Measurements from ENCODE around the gene LRIG1. TPM values are rescaled to one million over a fixed set of nuclear protein-coding genes. Genes with fewer than 3 reads are reported as not detected.

LRIG1 gene
- total RNA-seq, 1 experiment from 2014 or later: 24.1 TPM

GRCh38 chr3:66372681-66373350, 128.0 kb downstream of the LRIG1 start:
- intact Hi-C loops (cut with micrococcal nuclease; ENCODE audit: unreplicated experiment): no loop called here
- no TSS peak for BruUV-seq (replicated peaks)
- DNase-seq (ENCODE audit: low spot score): peak; percentile 4
- no peaks in the 10 kb centered on the region for H3K9me3 ChIP-seq (ENCODE audit: low read depth, low read length, poor library complexity, severe bottlenecking)
- no peak overlapping the region for H3K27ac ChIP-seq (ENCODE audit: low read depth, low read length, poor library complexity, severe bottlenecking)
- TF ChIP-seq CTCF (conservative IDR thresholded peaks at IDR 0.05; ENCODE audit: low read depth, low read length): peak; percentile 45
- no peak for TF ChIP-seq EZH2 (IDR thresholded peaks at IDR 0.05; ENCODE audit: borderline replicate concordance, low read depth, low read length, poor library complexity, severe bottlenecking)
- CTCF ChIA-PET: interaction anchor here (0.5 kb wide), 1 partner anchor 10 kb away, joined by 4 read pairs; no protein-coding TSS in a partner anchor
- H3K36me3 ChIP-seq (ENCODE audit: insufficient read depth, low read length, poor library complexity, severe bottlenecking): peaks cover 3% of the 10 kb centered on the region
- no peaks in the 10 kb centered on the region for H3K27me3 ChIP-seq (replicated peaks; ENCODE audit: insufficient read depth, low read depth, low read length, poor library complexity)
- H3K4me1 ChIP-seq (ENCODE audit: insufficient read depth, low read length, poor library complexity, severe bottlenecking): no peaks in the 10 kb centered on the region
- no peak overlapping the region for H3K4me3 ChIP-seq (ENCODE audit: low read depth, low read length, poor library complexity, severe bottlenecking)
- POLR2A ChIA-PET (ENCODE audit: low non-redundant PET): no interaction called here

DNA sequence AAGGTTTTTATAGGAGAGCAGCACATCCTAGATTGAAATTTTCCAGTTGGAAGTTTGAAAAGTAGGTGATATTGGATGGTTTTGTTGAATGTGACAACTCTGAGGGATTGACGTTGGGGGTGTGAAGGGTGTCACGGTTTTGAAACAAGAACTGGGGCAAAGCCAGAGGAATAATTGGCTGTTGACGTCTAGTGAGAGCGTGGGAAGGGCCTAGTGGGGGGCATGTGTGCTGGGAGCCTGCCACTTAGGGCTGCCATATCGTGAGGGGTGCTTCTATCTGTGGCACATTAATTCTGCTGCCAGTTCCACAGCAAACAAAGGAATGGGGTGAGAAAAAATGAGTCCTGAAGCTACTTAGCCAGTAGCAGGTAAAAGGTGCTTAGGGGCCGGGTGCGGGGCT, 129.4 kb downstream of the LRIG1 start:
- Histone ChIP-seq H3K9me3 (ENCODE audit: low read depth, low read length, poor library complexity, severe bottlenecking) (no peaks in the 10 kb centered on the region), H3K4me3 (ENCODE audit: low read depth, low read length, poor library complexity, severe bottlenecking) (no peak overlapping the region), H3K36me3 (ENCODE audit: insufficient read depth, low read length, poor library complexity, severe bottlenecking) (no peaks in the 10 kb centered on the region), H3K4me1 (ENCODE audit: insufficient read depth, low read length, poor library complexity, severe bottlenecking) (peaks cover under 1% of the 10 kb centered on the region), H3K27me3 (replicated peaks; ENCODE audit: insufficient read depth, low read depth, low read length, poor library complexity) (no peaks in the 10 kb centered on the region), H3K27ac (ENCODE audit: low read depth, low read length, poor library complexity, severe bottlenecking) (no peak overlapping the region)
- intact Hi-C loops (cut with micrococcal nuclease; ENCODE audit: unreplicated experiment): no loop called here
- DNase-seq (ENCODE audit: low spot score): no peak
- TF ChIP-seq CTCF (conservative IDR thresholded peaks at IDR 0.05; ENCODE audit: low read depth, low read length) (no peak), EZH2 (IDR thresholded peaks at IDR 0.05; ENCODE audit: borderline replicate concordance, low read depth, low read length, poor library complexity, severe bottlenecking) (no peak)
- CTCF ChIA-PET: no interaction called here
- POLR2A ChIA-PET (ENCODE audit: low non-redundant PET): no interaction called here
- no TSS peak for BruUV-seq (replicated peaks)

GRCh38 chr3:66370179-66370578, 130.6 kb downstream of the LRIG1 start:
- H3K36me3 ChIP-seq (ENCODE audit: insufficient read depth, low read length, poor library complexity, severe bottlenecking): no peaks in the 10 kb centered on the region
- H3K27me3 ChIP-seq (replicated peaks; ENCODE audit: insufficient read depth, low read depth, low read length, poor library complexity): no peaks in the 10 kb centered on the region
- TF ChIP-seq EZH2 (IDR thresholded peaks at IDR 0.05; ENCODE audit: borderline replicate concordance, low read depth, low read length, poor library complexity, severe bottlenecking): no peak
- TF ChIP-seq CTCF (conservative IDR thresholded peaks at IDR 0.05; ENCODE audit: low read depth, low read length): no peak
- H3K9me3 ChIP-seq (ENCODE audit: low read depth, low read length, poor library complexity, severe bottlenecking): no peaks in the 10 kb centered on the region
- POLR2A ChIA-PET (ENCODE audit: low non-redundant PET): no interaction called here
- CTCF ChIA-PET: no interaction called here
- intact Hi-C loops (cut with micrococcal nuclease; ENCODE audit: unreplicated experiment): no loop called here
- H3K4me1 ChIP-seq (ENCODE audit: insufficient read depth, low read length, poor library complexity, severe bottlenecking): peaks cover 9% of the 10 kb centered on the region
- no peak for DNase-seq (ENCODE audit: low spot score)
- no peak overlapping the region for H3K27ac ChIP-seq (ENCODE audit: low read depth, low read length, poor library complexity, severe bottlenecking)
- BruUV-seq (replicated peaks): no TSS peak
- no peak overlapping the region for H3K4me3 ChIP-seq (ENCODE audit: low read depth, low read length, poor library complexity, severe bottlenecking)

All from A673 (cell line).